NCI-H2029 (cell line): ENCODE data around the gene UGT2A2.
A peak's percentile ranks its signal among the peaks of the same experiment; 100 is the strongest.
"Not testable (repeated sequence)": the region's sequence is repeated elsewhere in the genome, so short reads cannot be mapped to it uniquely, and the experiment has no call there.

Source experiments
- DNase-seq: peaks from one replicate; lab custom pipeline; 2025; lab: John Stamatoyannopoulos, UW

The UGT2A2 gene

DNA sequence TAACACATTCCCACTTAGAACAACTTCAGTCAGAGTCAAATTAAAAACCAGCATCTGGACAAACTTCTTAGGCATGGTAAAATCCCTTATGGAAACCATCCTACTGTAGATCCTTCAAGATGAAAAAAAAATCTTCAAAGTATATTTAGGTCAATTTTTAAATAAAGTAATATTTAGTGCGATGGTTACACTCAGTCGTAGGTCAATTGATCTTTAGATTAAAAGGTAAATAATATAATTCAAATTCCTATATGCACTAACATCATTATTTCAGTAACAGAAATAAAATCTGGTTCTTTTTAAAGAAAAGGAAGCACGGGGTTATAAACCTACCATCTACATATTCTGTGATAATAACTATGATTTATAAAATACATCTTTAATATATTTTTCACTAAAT is at the start of gene UGT2A2:
Gene UGT2A2 (minus strand): TSS at position 101 of the 400 bp plus-strand sequence. CDS start 2 bp downstream, at position 99.
- DNase-seq = no peak

DNA sequence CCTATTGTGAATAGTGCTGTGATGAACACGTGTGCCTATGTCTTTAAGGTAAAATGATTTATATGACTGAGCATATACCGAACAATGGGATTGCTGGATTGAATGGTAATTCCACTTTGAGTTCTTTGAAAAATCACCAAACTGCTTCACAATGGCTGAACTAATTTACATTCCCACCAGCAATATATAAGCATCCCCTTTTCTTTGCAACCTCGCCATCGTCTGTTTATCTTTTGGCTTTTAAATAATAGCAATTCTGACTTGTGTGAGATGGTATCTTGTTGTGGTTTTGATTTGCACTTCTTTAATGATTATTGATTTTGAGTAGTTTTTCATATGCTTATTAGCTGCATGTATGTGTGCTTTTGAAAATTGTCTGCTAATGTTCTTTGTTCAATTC is 45.4 kb upstream of the UGT2A2 start:
- no peak for DNase-seq

DNA sequence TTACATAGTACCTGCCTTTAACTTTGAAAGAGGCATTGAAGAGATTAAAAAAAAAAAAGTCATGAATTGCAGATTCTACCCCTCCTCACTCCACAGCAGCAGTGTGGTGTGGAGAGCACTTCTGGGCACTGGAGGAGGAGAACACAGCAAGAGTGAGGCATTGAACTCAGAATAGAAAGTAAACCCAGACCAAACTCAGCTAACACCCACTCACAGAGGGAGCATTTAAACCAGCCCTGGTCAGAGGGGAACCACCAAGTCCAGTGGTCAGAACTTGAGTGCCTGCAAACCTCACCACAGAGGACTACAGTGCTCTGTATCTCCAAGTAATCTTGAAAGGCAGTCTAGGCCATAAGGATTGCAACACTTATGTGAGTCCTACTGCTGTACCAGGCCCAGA is 29.2 kb upstream of the UGT2A2 start:
- no peak for DNase-seq

DNA sequence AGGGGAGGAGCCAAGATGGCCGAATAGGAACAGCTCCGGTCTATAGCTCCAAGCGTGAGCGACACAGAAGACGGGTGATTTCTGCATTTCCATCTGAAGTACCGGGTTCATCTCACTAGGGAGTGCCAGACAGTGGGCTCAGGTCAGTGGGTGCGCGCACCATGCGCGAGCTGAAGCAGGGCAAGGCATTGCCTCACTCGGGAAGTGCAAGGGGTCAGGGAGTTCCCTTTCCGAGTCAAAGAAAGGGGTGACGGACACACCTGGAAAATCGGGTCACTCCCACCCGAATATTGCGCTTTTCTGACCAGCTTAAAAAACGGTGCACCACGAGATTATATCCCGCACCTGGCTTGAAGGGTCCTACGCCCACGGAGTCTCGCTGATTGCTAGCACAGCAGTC is 24.6 kb upstream of the UGT2A2 start:
- DNase-seq = not testable (repeated sequence)

DNA sequence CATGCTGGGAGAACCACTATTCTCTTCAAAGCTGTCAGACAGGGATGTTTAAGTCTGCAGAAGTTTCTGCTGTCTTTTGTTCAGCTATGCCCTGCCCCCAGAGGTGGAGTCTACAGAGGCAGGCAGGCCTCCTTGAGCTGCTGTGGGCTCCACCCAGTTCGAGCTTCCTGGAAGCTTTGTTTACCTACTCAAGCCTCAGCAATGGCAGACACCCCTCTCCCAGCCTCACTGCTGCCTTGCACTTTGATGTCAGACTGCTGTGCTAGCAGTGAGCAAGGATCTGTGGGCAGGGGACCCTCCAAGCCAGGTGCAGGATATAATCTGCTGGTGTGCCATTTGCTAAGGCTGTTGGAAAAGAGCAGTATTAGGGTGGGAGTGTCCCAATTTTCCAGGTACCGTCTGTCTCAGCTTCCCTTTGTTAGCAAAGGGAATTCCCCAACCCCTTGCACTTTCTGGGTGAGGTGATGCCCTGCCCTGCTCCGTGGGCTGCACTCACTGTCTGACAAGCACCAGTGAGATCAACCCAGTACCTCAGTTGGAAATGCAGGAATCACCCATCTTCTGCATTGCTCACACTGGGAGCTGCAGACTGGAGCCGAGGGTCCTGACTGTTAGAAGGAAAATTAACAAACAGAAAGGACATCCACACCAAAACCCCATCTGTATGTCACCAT is 21.8 kb upstream of the UGT2A2 start:
- not testable (repeated sequence) for DNase-seq

DNA sequence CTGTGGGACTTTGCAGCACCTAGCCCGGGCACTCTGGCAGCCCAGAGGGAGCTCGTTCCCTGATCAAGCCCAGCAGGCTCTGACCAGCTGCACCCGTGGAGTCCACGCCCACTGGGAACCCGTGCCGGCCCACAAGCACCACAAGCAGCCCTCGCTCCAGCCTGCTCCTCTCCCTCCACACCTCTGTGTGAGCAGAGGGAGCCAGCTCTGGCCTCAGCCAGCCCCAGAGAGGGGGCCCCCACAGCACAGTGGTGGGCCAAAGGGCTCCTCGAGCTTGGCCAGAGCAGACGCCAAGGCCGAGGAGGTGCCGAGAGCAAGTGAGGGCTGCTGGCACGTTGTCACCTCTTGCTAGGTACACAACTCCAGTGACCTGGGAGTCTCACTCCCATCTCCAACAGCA is 18.7 kb upstream of the UGT2A2 start:
- no peak for DNase-seq

DNA sequence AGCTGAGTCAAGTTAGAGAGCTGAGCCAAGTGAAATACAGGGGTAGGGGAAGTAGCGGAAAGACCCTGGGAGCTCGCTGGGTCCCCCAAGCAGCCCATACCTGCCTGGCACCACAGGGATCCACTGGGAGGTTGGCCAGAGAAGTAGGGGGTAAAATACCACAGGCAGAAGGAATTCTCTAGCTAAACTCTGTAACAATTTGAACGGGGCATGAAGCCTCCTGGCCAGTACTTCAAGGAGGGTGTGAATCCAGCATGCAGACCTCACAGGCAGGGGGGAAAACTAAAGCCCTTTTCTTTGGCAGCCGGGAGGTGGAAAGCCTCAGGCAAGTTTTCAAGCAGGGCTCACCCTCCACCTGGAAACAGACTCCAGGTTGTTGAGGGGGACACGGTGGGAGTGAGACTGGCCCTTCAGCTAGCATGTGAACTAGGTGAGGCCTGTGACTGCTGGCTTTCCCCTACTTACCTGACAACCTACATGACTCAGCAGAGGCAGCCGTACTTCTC is 17.3 kb upstream of the UGT2A2 start:
- DNase-seq = no peak

DNA sequence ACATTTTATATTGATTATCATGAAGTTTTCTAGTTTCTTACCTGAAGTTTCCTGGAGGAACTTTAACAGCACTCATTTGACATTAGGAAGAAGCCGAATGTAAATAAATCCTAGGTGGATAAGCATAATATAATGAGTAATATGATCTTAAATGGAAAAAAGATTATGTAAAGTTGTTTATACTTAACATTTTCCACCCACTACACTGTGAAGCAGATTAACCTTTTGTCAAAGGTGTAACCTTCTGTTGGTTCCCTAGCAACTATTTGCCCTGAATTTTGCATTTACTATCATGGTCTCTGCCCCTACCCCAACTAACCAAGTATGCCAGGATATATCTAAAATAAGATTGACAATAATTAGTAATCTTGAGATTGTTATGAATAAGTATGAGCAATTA is 13.7 kb upstream of the UGT2A2 start, which contains the start of gene UGT2A1:
Gene UGT2A1 (minus strand): TSS at position 101 of the 400 bp plus-strand sequence. CDS start 5,603 bp downstream, outside the sequence.
- DNase-seq = no peak

DNA sequence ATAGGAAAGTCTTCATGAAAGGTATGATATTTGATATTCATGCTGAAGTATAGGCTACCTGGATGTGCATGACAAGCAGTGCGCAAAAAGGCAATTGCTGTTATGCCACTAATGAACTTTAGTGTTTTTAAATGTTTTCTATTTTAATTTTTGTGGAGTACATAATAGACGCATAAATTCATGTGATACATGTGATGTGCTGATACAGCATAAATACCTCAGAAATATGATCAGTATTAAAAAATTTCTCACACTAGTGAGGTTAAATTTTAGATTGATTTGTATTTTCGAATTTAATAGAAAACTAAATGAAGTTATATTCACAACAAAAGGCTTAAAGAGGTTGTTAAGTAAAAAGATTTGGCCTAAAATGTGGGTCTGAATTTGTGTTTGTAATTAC is 11.4 kb upstream of the UGT2A2 start:
- no peak for DNase-seq

DNA sequence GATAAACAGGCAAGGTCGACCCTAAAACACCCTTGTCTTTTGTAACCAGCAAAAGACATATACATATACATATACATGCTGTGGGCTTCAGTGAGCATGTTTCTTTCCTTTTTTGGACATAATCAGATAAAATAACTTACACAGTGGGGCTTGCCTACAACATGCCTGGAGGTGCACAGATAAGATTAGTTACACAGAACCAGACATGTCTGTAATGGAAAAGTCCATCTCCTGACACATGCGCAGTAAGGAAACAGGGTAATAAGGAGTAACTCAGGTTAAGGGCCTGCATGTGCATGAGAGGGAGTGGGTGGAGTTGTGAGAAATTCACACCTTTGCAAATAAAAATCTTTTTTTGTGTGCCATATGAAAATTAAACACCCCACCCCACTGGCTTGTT is 10.2 kb upstream of the UGT2A2 start:
- no peak for DNase-seq

DNA sequence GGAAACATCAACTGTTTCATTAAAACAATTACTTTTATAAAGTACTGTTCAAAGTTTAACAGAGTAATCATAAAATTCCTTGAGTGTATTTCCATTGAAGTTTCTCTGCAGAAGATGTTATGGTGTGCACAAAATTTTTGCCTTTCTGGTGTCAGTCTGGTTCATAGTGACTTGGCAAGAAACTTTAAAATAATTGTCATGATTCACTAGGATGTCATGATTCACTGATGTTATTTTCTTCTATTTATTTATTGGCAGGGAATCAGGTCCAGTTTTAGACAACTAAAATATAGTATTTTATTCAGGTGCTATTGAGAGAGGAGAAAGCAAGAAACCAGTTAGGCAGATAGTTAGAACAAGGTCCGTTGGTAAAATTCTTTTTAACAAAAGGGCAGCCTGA is 9.8 kb upstream of the UGT2A2 start:
- DNase-seq = no peak

DNA sequence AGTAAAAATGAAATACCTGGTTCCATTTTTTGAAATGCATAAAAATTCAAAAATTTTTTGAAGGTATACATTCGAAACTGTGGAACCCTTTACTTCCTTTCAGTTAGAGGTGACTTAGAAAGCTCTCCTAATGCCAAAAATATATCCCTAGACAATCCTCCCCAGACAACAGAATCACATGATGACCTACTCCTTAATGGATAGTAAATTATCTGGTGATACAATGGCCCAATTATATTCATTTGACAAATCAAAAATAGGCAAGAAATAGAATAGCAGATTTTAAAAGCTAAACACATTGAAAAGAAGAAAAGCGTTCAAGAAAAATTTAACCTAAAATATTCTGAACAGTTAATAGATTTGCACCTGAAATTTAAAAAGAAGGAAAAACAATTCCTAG is 3.5 kb upstream of the UGT2A2 start:
- DNase-seq = no peak

DNA sequence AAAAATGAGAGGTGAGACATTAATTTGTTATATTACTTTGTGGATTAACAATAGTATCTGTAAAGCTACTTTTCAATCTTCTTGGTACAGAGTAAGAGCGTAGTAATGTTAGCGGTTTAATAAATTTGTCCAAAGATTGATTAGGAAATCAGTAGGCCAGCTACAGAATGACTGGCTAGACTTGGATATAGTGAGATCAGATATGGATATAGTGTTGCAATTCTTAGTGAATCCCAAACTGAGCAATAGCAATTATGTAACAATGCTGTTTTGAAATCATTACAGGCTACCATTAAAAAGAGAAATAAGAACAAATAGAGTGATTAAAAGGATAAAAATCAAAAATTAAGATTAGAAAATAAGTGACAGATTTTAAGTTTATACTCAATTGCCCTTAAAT is 847 bp upstream of the UGT2A2 start:
- DNase-seq = no peak

DNA sequence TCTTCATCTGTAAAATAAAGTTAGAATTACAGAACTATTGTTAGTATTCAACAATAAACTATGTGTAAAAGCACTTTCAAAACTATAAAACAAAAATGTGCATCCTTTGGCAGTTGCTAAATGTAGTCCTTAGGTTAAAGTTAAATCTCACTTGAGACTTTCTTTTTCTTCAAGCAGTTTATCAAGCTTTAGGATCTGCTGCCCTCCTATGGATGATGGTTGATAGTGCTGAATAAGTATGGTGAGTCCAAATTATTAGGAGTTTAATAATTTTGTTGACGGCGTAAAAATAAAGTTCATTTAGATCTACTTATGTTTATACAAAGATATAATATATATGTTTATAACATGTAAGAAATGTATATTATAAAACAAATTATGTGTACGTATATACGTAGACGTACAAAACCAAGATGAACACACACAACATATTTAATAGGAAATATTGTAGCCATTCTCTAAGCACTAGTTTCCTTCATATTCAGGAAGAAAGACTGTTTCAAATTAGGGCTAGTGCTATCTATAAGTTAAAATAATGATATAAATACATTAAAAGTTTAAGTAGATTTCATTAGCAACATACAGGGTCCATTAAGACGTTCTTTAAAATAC is 22.3 kb downstream of the UGT2A2 start:
- peak; percentile 34 for DNase-seq

DNA sequence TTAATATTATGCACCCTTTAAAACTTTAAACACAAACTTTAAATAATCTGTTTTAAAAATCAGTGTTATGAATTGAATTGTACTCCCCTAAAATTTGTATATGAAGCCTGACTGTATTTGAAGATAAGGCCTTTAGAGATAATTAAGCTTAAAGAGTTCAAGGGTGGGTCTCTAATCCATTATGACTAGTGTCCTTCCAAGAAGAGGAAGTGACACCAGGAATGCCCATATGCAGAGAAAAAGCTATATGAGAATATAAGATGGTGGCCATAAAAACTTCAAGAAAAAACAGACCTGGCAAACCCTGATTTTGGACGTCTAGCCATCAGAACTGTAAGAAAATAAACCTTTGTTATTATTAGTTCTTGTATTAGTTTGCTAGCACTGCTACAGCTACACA is 29.0 kb downstream of the UGT2A2 start:
- DNase-seq = no peak

DNA sequence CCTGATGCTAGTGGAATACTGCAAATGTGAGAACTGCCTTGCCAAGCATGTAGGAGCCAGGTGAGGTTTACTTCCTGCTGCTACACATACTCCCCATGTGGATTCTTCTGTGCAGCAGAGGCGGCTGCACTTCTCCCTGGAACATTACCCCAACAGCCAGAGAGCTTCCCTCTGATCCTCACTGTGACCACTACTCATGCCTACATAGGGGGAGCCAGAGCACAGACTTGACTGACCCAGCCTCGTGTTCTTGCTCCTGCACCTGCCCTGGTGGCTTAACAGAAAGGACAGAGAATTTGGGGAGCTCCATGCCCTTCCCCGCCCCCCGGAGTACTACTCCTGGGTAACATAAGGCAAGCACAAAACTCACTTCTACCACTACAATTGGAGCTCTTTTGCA is 38.4 kb downstream of the UGT2A2 start:
- no peak for DNase-seq

DNA sequence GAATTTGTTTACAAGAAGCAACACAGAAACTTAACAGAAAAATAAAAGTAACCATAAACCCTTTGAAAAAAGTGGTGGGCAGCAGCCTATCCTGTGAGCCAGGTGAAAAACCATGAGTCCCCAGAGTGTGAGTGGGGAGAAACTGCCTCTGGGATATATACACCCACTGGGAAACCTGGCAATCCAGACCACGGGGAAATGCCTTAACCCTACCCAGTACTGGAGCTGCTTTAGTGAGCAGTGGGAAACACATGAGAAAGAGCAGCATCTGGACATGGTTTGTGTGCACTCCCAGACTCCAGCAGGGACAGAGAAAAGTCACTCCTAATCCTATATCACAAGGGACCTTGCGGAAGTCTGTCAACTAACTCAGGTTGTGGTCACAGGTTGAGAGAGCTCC is 39.4 kb downstream of the UGT2A2 start:
- DNase-seq = no peak

DNA sequence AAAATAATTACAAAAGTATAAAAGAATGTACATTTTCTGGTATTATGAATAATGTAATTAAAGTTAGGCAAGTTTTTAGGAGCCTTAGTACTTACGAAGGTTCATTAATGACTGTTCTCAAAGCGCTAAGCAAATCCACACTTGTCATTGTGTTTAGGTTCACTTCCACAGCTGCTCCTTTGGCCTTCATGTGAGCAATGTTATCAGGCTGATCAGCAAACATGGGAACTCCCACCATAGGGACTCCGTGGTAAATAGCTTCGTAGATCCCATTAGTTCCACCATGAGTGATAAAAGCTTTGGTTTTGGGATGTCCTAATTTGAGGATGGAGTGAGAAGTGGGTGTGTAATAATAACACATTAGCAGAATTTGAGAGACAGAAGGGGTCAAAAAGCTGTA is 45.1 kb downstream of the UGT2A2 start:
- no peak for DNase-seq

DNA sequence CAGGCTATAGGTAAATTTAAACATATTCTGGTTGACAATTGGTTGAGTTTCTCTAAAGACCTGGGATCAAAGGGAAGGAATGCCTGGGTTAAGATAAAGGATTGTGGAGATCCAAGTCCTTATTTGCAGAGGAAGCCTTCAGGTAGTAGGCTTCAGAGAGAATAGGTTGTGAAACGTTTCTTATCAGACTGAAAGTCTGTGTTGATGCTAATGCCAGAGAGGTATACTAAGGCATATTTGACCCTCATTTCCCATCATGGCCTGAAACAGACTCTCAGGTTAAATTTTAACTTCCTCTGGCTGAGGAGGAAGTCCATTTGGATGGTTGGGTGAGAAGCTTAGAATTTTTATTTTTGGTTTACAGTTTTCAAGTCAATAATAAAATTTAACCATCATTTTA is 48.1 kb downstream of the UGT2A2 start:
- DNase-seq = no peak

DNA sequence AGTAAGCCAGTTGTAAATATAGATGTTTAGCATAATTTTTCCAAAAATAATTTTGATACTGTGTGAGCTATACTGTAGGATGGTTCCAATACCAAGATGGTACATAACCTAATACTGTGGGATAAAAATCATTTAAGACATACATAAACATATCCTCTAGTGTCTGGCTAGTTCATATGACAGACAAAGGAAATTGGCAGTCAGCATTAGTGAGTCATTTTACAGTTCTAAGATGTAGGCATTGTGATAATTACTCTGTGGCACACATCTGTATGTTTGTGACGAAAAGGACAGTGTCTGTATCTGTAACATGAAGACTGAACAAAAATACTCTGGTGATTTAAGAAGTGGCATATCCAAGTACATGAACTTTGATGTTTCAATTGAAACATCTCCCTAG is 49.6 kb downstream of the UGT2A2 start:
- no peak for DNase-seq

DNA sequence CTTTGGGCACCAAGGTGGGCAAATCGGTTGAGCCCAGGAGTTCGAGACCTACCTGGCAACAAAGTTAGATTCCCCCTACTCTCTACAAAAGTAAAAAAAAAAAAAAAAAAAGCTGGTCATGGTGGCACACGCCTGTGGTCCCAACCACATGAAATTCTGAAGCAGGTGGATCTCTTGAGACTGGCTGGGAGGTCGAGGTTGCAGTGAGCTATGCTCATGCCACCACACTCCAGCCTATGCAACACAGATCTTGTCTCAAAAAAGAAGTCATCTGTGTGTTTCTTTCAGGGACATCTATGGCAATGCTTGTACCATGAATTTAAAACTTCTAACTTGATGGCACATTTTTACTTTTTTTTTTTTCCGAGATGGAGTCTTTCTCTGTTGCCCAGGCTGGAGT is 55.3 kb downstream of the UGT2A2 start:
- DNase-seq = no peak

DNA sequence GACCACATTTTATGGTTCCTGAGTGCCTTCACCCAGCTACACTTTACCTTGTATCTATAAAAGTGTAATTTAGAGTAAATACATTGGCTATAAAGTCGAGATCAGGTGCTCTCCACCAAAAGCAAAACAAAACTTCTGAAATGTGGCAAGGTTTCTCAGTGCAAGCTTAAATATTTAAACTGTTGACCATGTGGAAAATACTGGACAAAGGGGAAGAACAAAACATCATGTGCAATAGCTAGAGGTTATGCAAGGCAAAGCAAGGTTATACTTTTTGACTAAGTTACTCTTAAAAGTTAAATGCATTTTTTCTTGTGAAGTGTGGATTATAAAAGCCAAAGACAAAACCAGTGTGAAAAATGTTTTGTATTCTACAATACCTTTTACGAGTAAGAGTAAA is 55.9 kb downstream of the UGT2A2 start:
- DNase-seq = no peak

DNA sequence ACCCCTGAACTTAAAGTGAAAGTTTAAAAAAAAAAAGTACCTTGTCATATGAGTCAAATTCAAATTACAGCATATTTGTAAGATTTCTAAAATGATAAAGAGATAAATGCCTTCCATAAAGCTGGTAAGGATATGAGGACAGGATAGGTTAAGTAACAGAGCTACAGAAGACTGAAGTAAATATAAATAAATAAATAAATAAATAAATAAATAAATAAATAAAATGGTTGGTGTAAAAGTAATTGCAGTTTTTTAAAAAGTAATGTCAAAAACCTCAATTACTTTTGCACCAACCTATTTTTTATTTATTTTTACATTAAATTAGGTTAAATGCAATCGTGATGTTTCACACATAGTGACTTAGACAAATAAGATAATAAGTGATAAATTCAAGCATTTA is 62.2 kb downstream of the UGT2A2 start:
- no peak for DNase-seq
